ENCODE data around the gene PPP2R3C. TPM values are rescaled to one million over a fixed set of nuclear protein-coding genes. Genes with fewer than 3 reads are reported as not detected.
"Not testable (repeated sequence)": the region's sequence is repeated elsewhere in the genome, so short reads cannot be mapped to it uniquely, and the experiment has no call there.

The PPP2R3C gene
- total and polyA plus RNA-seq, 4 donors = 19.6 to 42.1 (median 27.3) TPM

GRCh38 chr14:35073486-35073885 lies 48.3 kb downstream of the PPP2R3C start:
- Histone ChIP-seq H3K4me1 (ENCODE audit: control insufficient read depth in 5 of 5, insufficient read depth in 5 of 5, low read length in 5 of 5) (no peaks in the 10 kb centered on the region), H3K9me3 (ENCODE audit: control insufficient read depth in 4 of 4, insufficient read depth in 3 of 4, low read length in 3 of 4) (peaks cover 0 to 3% (median 0%) of the 10 kb centered on the region in 4 donors), H3K27ac (ENCODE audit: low read depth in 1 of 2, low read length in 1 of 2) (no peak overlapping the region), H3K4me3 (no peak overlapping the region), H3K9ac (ENCODE audit: insufficient read depth in 1 of 2, low read length in 2 of 2) (no peak overlapping the region), H3K36me3 (ENCODE audit: control insufficient read depth in 4 of 4, insufficient read depth in 4 of 4, low read length in 4 of 4) (peaks cover 4 to 26% (median 12%) of the 10 kb centered on the region in 4 donors), H3K27me3 (ENCODE audit: control insufficient read depth in 3 of 3, insufficient read depth in 3 of 3, low read length in 2 of 3) (no peaks in the 10 kb centered on the region)
- DNase-seq (no peak), ATAC-seq (ENCODE audit: insufficient read depth, low FRiP score) (no peak)
- TF ChIP-seq CTCF (IDR thresholded peaks at IDR 0.05; ENCODE audit: control extremely low read depth, extremely low read depth) = no peak
- WGBS, 2 donors = 70 to 78% methylated on average over 1 of the region's 1 CpG

- Histone ChIP-seq H3K4me1 (ENCODE audit: control insufficient read depth in 5 of 5, insufficient read depth in 5 of 5, low read length in 5 of 5) (no peaks in the 10 kb centered on the region), H3K4me3 (no peak overlapping the region), H3K27ac (ENCODE audit: low read depth in 1 of 2, low read length in 1 of 2) (no peak overlapping the region), H3K36me3 (ENCODE audit: control insufficient read depth in 4 of 4, insufficient read depth in 4 of 4, low read length in 4 of 4) (peaks cover 6 to 29% (median 10%) of the 10 kb centered on the region in 4 donors), H3K27me3 (ENCODE audit: control insufficient read depth in 3 of 3, insufficient read depth in 3 of 3, low read length in 2 of 3) (no peaks in the 10 kb centered on the region), H3K9ac (ENCODE audit: insufficient read depth in 1 of 2, low read length in 2 of 2) (no peak overlapping the region), H3K9me3 (ENCODE audit: control insufficient read depth in 4 of 4, insufficient read depth in 3 of 4, low read length in 3 of 4) (peaks cover 0 to 3% (median 0%) of the 10 kb centered on the region in 4 donors)
- WGBS, 2 donors = 93 to 95% methylated on average over 3 of the region's 3 CpGs
- TF ChIP-seq CTCF (IDR thresholded peaks at IDR 0.05; ENCODE audit: control extremely low read depth, extremely low read depth) = no peak
- DNase-seq (no peak), ATAC-seq (ENCODE audit: insufficient read depth, low FRiP score) (no peak)
Measured at GRCh38 chr14:35072226-35072625, 49.6 kb downstream of the PPP2R3C start.

GRCh38 chr14:35068238-35069012 lies 53.4 kb downstream of the PPP2R3C start:
- Histone ChIP-seq H3K9me3 (ENCODE audit: control insufficient read depth in 4 of 4, insufficient read depth in 3 of 4, low read length in 3 of 4) (peaks cover 0 to 3% (median 0%) of the 10 kb centered on the region in 4 donors), H3K27me3 (ENCODE audit: control insufficient read depth in 3 of 3, insufficient read depth in 3 of 3, low read length in 2 of 3) (no peaks in the 10 kb centered on the region), H3K9ac (ENCODE audit: insufficient read depth in 1 of 2, low read length in 2 of 2) (no peak overlapping the region), H3K27ac (ENCODE audit: low read depth in 1 of 2, low read length in 1 of 2) (no peak overlapping the region), H3K36me3 (ENCODE audit: control insufficient read depth in 4 of 4, insufficient read depth in 4 of 4, low read length in 4 of 4) (peaks cover 5 to 25% (median 9%) of the 10 kb centered on the region in 4 donors), H3K4me3 (no peak overlapping the region), H3K4me1 (ENCODE audit: control insufficient read depth in 5 of 5, insufficient read depth in 5 of 5, low read length in 5 of 5) (no peaks in the 10 kb centered on the region)
- ATAC-seq (ENCODE audit: insufficient read depth, low FRiP score) (no peak), DNase-seq (no peak)
- TF ChIP-seq CTCF (IDR thresholded peaks at IDR 0.05; ENCODE audit: control extremely low read depth, extremely low read depth) = no peak
- WGBS, 2 donors = 93 to 94% methylated on average over 4 of the region's 4 CpGs

- not testable (repeated sequence) for H3K27me3 ChIP-seq (ENCODE audit: control insufficient read depth in 3 of 3, insufficient read depth in 3 of 3, low read length in 2 of 3); DNase-seq; H3K4me1 ChIP-seq (ENCODE audit: control insufficient read depth in 5 of 5, insufficient read depth in 5 of 5, low read length in 5 of 5); H3K9me3 ChIP-seq (ENCODE audit: control insufficient read depth in 4 of 4, insufficient read depth in 3 of 4, low read length in 3 of 4); H3K27ac ChIP-seq (ENCODE audit: low read depth in 1 of 2, low read length in 1 of 2); ATAC-seq (ENCODE audit: insufficient read depth, low FRiP score); H3K9ac ChIP-seq (ENCODE audit: insufficient read depth in 1 of 2, low read length in 2 of 2); H3K4me3 ChIP-seq
- 96% methylated on average over 5 of the region's 5 CpGs for WGBS, 2 donors
- H3K36me3 ChIP-seq (ENCODE audit: control insufficient read depth in 4 of 4, insufficient read depth in 4 of 4, low read length in 4 of 4) = peaks cover 8 to 17% (median 10%) of the 10 kb centered on the region in 4 donors
Measured at GRCh38 chr14:35065731-35066130, 56.1 kb downstream of the PPP2R3C start.

GRCh38 chr14:35061113-35061791 lies 60.5 kb downstream of the PPP2R3C start:
- not testable (repeated sequence) for DNase-seq; H3K4me3 ChIP-seq; H3K27me3 ChIP-seq (ENCODE audit: control insufficient read depth in 3 of 3, insufficient read depth in 3 of 3, low read length in 2 of 3); H3K9ac ChIP-seq (ENCODE audit: insufficient read depth in 1 of 2, low read length in 2 of 2); H3K36me3 ChIP-seq (ENCODE audit: control insufficient read depth in 4 of 4, insufficient read depth in 4 of 4, low read length in 4 of 4); H3K9me3 ChIP-seq (ENCODE audit: control insufficient read depth in 4 of 4, insufficient read depth in 3 of 4, low read length in 3 of 4); ATAC-seq (ENCODE audit: insufficient read depth, low FRiP score); H3K4me1 ChIP-seq (ENCODE audit: control insufficient read depth in 5 of 5, insufficient read depth in 5 of 5, low read length in 5 of 5)
- peak overlapping the region in 1 of 2 donors; percentile 68 for H3K27ac ChIP-seq (ENCODE audit: low read depth in 1 of 2, low read length in 1 of 2)
- WGBS, 2 donors = 76 to 82% methylated on average over 1 of the region's 1 CpG
